Upper lobe of right lung (tissue), 1 donor: ENCODE data around the gene FAM149B1. TPM values are rescaled to one million over a fixed set of nuclear protein-coding genes. Genes with fewer than 3 reads are reported as not detected.
"Not testable (repeated sequence)": the region's sequence is repeated elsewhere in the genome, so short reads cannot be mapped to it uniquely, and the experiment has no call there.

Experiments used
- ATAC-seq: fragments of 200-7000 bp; cut with Tn5 transposase; one replicate; pipeline ENCODE4 v1.9.1; 2020; ENCODE audit warnings: mild to moderate bottlenecking, moderate library complexity
- DNase-seq: peaks from one replicate; pipeline ENCODE4 v3.0.0-alpha.2; 2020
- H3K27ac ChIP-seq: fragments of 200-600 bp; one replicate; pipeline ENCODE4 v1.8.0; 2022
- H3K27me3 ChIP-seq: fragments of 200-600 bp; one replicate; pipeline ENCODE4 v1.8.0; 2022; ENCODE audit warnings: mild to moderate bottlenecking
- H3K36me3 ChIP-seq: fragments of 200-600 bp; one replicate; pipeline ENCODE4 v1.8.0; 2022
- H3K4me1 ChIP-seq: fragments of 200-600 bp; one replicate; pipeline ENCODE4 v1.8.0; 2022
- H3K4me3 ChIP-seq: fragments of 200-600 bp; one replicate; pipeline ENCODE4 v1.8.0; 2022; ENCODE audit warnings: mild to moderate bottlenecking
- H3K9me3 ChIP-seq: fragments of 200-600 bp; one replicate; pipeline ENCODE4 v1.8.0; 2022
- intact Hi-C: fragments of 100-400 bp; cut with DNase I; formaldehyde crosslinking; loops from one replicate; pipeline ENCODE4 v1.11.0; 2022
- total RNA-seq: library from RNA; stranded (reverse); fragmentation: NEBNext Ultra II Directional; extraction: Animal tissue kit (Norgen Biotek cat#: 25700); gene quantifications from one replicate; pipeline ENCODE4 v1.2.1, GENCODE V29; 2021
- TF ChIP-seq, protein P1 (sequence below): fragments of 200-600 bp; IDR thresholded peaks from one replicate; pipeline ENCODE4 v1.8.0; 2022; ENCODE audit warnings: antibody characterized with exemption
- donor health status: DM: no; HTN: yes; CAD: no; lungs with severe emphysema.

The FAM149B1 gene
- total RNA-seq, 1 donor from 2014 or later = 18.6 TPM

DNA sequence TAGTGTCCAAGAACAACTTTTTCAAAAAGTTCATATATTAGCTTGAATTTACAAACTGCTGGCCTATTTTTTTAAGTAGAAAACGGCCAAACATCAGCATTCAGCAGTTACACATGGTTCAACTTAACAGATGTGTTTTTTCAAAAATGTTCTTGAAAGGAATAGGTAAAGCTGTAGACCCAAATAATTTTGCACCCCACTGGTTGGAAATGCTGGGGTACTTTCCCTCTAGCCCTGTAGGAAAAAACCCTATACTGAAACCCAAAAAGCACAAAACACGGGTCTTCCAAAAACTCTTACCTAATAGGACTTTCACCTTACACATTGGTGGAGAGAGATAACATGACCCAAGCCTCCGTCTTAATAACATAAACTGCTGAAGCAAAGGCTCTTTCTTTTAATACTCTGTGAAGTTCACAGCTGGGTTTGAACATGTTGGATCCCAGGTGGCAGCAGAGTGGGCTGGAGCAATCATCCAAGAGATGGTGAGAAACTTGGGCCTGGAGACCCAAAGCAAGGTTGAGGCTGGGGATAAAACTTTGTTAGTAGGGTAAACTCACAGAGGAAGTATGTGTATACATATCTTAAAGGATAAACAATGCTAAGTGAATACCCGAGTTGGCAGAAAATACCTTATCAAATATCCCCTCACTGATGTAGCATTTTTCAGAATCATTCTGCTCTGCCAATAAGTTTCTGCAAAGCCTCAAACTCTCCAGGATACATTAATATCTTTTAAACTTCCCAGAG is 79.8 kb downstream of the FAM149B1 start:
- Histone ChIP-seq H3K4me3 (peak overlapping the region; percentile 95), H3K4me1 (peaks cover 32% of the 10 kb centered on the region), H3K9me3 (no peaks in the 10 kb centered on the region), H3K27ac (peak overlapping the region; percentile 88), H3K36me3 (peaks cover 41% of the 10 kb centered on the region), H3K27me3 (no peaks in the 10 kb centered on the region)
- intact Hi-C loops = no loop called here
- ATAC-seq (no peak), DNase-seq (no peak)
- TF ChIP-seq, protein P1, sequence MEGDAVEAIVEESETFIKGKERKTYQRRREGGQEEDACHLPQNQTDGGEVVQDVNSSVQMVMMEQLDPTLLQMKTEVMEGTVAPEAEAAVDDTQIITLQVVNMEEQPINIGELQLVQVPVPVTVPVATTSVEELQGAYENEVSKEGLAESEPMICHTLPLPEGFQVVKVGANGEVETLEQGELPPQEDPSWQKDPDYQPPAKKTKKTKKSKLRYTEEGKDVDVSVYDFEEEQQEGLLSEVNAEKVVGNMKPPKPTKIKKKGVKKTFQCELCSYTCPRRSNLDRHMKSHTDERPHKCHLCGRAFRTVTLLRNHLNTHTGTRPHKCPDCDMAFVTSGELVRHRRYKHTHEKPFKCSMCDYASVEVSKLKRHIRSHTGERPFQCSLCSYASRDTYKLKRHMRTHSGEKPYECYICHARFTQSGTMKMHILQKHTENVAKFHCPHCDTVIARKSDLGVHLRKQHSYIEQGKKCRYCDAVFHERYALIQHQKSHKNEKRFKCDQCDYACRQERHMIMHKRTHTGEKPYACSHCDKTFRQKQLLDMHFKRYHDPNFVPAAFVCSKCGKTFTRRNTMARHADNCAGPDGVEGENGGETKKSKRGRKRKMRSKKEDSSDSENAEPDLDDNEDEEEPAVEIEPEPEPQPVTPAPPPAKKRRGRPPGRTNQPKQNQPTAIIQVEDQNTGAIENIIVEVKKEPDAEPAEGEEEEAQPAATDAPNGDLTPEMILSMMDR = no peak

DNA sequence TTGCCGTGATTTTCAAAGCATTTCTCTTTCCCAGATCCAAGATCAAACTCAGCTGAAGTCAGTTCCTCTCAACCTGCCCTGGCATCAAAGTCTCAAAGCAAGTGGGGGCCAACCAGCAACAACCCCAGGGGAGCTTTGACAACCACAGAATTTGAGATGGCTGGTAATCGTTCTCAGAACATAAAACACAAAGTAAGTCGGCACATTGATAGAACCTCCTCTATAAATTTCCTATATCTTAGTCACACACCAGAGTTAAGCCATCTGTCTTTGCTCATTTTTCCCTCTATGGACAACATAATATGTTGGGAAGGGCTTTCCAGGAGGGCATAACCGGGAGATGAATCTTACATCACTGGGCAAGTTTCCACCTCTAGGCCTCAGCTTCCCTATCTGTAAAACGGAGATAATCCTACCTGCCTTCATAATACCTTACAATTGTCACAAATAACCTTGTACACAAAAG is 80.4 kb downstream of the FAM149B1 start:
- TF ChIP-seq, protein P1 = no peak
- no peak overlapping the region for H3K4me3 ChIP-seq
- H3K27ac ChIP-seq = no peak overlapping the region
- intact Hi-C loops = no loop called here
- H3K9me3 ChIP-seq = no peaks in the 10 kb centered on the region
- H3K27me3 ChIP-seq = no peaks in the 10 kb centered on the region
- peaks cover 35% of the 10 kb centered on the region for H3K36me3 ChIP-seq
- DNase-seq = no peak
- no peak for ATAC-seq
- peaks cover 34% of the 10 kb centered on the region for H3K4me1 ChIP-seq

DNA sequence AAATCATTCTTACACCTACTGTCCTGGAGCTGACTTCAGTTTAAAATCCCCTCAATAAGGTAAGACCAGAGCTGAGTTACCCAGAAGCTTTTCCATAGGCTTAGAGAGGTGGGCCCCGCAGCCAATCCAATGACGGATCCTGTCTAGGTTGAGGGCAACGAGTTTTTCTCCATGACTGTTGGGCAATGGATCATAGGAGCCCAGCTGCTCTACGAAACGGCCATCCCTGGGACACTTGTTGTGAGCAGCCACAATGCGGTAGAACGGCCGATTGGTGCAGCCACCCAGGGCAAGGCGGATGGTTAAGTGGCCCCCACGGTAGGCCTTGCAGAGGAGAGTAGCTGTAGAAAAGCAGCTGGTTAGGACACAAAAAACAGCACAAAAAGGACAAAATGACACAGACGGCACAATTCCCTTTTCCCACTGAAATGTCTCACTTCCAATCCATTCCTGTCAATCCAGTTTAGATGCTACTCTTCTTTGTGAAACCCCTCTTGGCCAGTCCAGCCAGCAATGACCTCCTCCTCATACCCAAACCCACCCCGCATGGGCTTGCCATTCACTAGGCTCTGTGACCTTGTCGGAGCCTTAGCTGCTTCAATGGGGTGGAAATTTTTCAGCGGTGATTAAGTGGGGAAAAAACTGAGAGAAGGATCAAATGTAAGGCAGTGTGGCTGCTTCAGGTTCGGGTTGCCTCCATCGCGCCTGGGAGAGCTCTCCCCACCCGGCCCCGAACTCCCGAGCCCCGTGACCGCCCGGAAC is 83.9 kb downstream of the FAM149B1 start:
- DNase-seq = no peak
- peak overlapping the region; percentile 91 for H3K27ac ChIP-seq
- intact Hi-C loops = no loop called here

GRCh38 chr10:73252445-73253224 is 84.7 kb downstream of the FAM149B1 start, which contains the start of gene MRPS16:
MRPS16 (minus strand) TSS chr10:73252644; CDS start chr10:73252482, 162 bp downstream.
- DNase-seq = peak; percentile 94
- peaks cover 19% of the 10 kb centered on the region for H3K4me1 ChIP-seq
- H3K9me3 ChIP-seq = no peaks in the 10 kb centered on the region
- intact Hi-C loops = no loop called here
- peak; percentile 99 for ATAC-seq
- TF ChIP-seq, protein P1 = peak; percentile 5
- H3K27ac ChIP-seq = peak within 1 kb of the TSS; percentile 91
- peaks cover 16% of the 10 kb centered on the region for H3K36me3 ChIP-seq
- H3K27me3 ChIP-seq = no peaks in the 10 kb centered on the region
- peak within 1 kb of the TSS; percentile 84 for H3K4me3 ChIP-seq

More for the DNA sequence above, 83.9 kb downstream of the FAM149B1 start:
- Histone ChIP-seq H3K9me3 (no peaks in the 10 kb centered on the region), H3K4me3 (peak overlapping the region; percentile 84), H3K36me3 (peaks cover 16% of the 10 kb centered on the region), H3K4me1 (peaks cover 21% of the 10 kb centered on the region), H3K27me3 (no peaks in the 10 kb centered on the region)
- TF ChIP-seq, protein P1 = no peak
- ATAC-seq = peak; percentile 84

GRCh38 chr10:73253225-73253555 is 85.3 kb downstream of the FAM149B1 start:
- intact Hi-C loops = no loop called here
- TF ChIP-seq, protein P1 = no peak
- no peak for ATAC-seq
- Histone ChIP-seq H3K4me1 (peaks cover 16% of the 10 kb centered on the region), H3K36me3 (peaks cover 16% of the 10 kb centered on the region), H3K9me3 (no peaks in the 10 kb centered on the region), H3K27ac (peak overlapping the region; percentile 91), H3K4me3 (peak overlapping the region; percentile 84), H3K27me3 (no peaks in the 10 kb centered on the region)
- DNase-seq = no peak

GRCh38 chr10:73258612-73259011 is 90.7 kb downstream of the FAM149B1 start:
- H3K36me3 ChIP-seq, H3K27ac ChIP-seq, intact Hi-C loops, ATAC-seq, DNase-seq, H3K4me1 ChIP-seq, H3K27me3 ChIP-seq, H3K9me3 ChIP-seq, H3K4me3 ChIP-seq: not testable (repeated sequence)
